Endothelial cell of umbilical vein (primary cell): ENCODE data around the gene ZRANB1. TPM values are rescaled to one million over a fixed set of nuclear protein-coding genes. Genes with fewer than 3 reads are reported as not detected.

Source experiments
- BruUV-seq: library from RNA; stranded (reverse); fragments of 400-500 nt; replicated peaks from 2 replicates; lab custom pipeline; 2021; lab: Mats Ljungman, UMichigan
- CTCF ChIA-PET: fragments of 300-600, 350-600 bp; sonication (Branson Sonifier 250); formaldehyde crosslinking; loops from one replicate; lab custom pipeline; 2021; ENCODE audit warnings: antibody characterized with exemption, inconsistent platforms; lab: Charles Lee
- POLR2A ChIA-PET: fragments of 300-600, 350-600 bp; sonication (Branson Sonifier 250); formaldehyde crosslinking; loops from one replicate; lab custom pipeline; 2021; ENCODE audit warnings: antibody characterized with exemption, inconsistent platforms; lab: Charles Lee
- DNase-seq: peaks from one replicate; pipeline ENCODE4 v3.0.0-alpha.2; 2011; ENCODE audit warnings: low read depth, low spot score
- FAIRE-seq: peaks from 2 replicates; lab custom pipeline; 2011; peaks lifted over from hg19 to GRCh38; lab: Jason Lieb, UNC
- H2AFZ ChIP-seq: 2 replicates; pipeline ENCODE4 v1.6.0; 2012; ENCODE audit warnings: low read depth, low read length, control low read depth, inconsistent platforms
- H3K27ac ChIP-seq: 2 replicates; pipeline ENCODE4 v1.5.1; 2011; ENCODE audit warnings: low read depth, mild to moderate bottlenecking, control low read depth, low read length, moderate library complexity; ENCODE audit not compliant: insufficient read depth
- H3K27me3 ChIP-seq, 2 experiments: 2 replicates each; pipeline versions ENCODE4 v1.6.0 to v1.6.1; 2011; ENCODE audit warnings: low read length in 2 of 2, mixed read lengths in 1 of 2; ENCODE audit not compliant: control insufficient read depth in 2 of 2, insufficient read depth in 2 of 2
- H3K36me3 ChIP-seq, 2 experiments: 2 replicates in 1 of 2; 3 replicates in 1 of 2; pipeline ENCODE4 v1.5.1; 2011; ENCODE audit warnings: low read length in 2 of 2, mild to moderate bottlenecking in 1 of 2, moderate library complexity in 1 of 2; ENCODE audit not compliant: control insufficient read depth in 2 of 2, insufficient read depth in 2 of 2; ENCODE audit errors: extremely low read depth in 1 of 2
- H3K4me1 ChIP-seq: 3 replicates; pipeline ENCODE4 v1.5.1; 2011; ENCODE audit warnings: mild to moderate bottlenecking, low read length; ENCODE audit not compliant: control insufficient read depth, insufficient read depth; ENCODE audit errors: extremely low read depth
- H3K4me2 ChIP-seq: 2 replicates; pipeline ENCODE4 v1.6.1; 2011; ENCODE audit warnings: low read length, control low read depth, mixed read lengths; ENCODE audit not compliant: insufficient read depth
- H3K4me3 ChIP-seq, 3 experiments: fragments of 200-600 bp in 1 of 3; sonication (generic), shearing (Covaris generic) in 1 of 3; replicated peaks in 1 of 3; 2 replicates each; pipeline ENCODE4 v1.5.1; 2011 to 2016; ENCODE audit warnings: control low read depth in 3 of 3, low read length in 3 of 3, mild to moderate bottlenecking in 2 of 3, inconsistent platforms in 1 of 3, low read depth in 1 of 3, moderate library complexity in 1 of 3; ENCODE audit not compliant: insufficient read depth in 1 of 3
- H3K79me2 ChIP-seq: 2 replicates; pipeline ENCODE4 v1.6.0; 2012; ENCODE audit warnings: low read length, inconsistent platforms; ENCODE audit not compliant: control insufficient read depth, insufficient read depth
- H3K9ac ChIP-seq: replicated peaks from 2 replicates; pipeline ENCODE3; 2011; ENCODE audit warnings: low read length, control low read depth; ENCODE audit not compliant: insufficient read depth; ENCODE audit errors: extremely low read depth
- H3K9me1 ChIP-seq: replicated peaks from 3 replicates; pipeline ENCODE4 v1.6.0; 2011; ENCODE audit warnings: mild to moderate bottlenecking, low read length; ENCODE audit not compliant: control insufficient read depth, insufficient read depth; ENCODE audit errors: extremely low read depth
- H3K9me3 ChIP-seq: replicated peaks from 2 replicates; pipeline ENCODE4 v1.5.1; 2012; ENCODE audit warnings: low read length, inconsistent platforms; ENCODE audit not compliant: control insufficient read depth, insufficient read depth
- H4K20me1 ChIP-seq: replicated peaks from 2 replicates; pipeline ENCODE3; 2011; ENCODE audit warnings: mild to moderate bottlenecking, low read length; ENCODE audit not compliant: control insufficient read depth, insufficient read depth; ENCODE audit errors: extremely low read depth
- EZH2 ChIP-seq: IDR thresholded peaks from 2 replicates; pipeline ENCODE4 v1.6.1; 2012; ENCODE audit warnings: borderline replicate concordance, low read depth, mild to moderate bottlenecking, moderate library complexity, low read length, inconsistent platforms; ENCODE audit not compliant: severe bottlenecking
- FOS ChIP-seq: IDR thresholded peaks from 2 replicates; pipeline ENCODE4 v1.6.1; 2011; ENCODE audit warnings: mild to moderate bottlenecking, low read length, moderate library complexity, borderline replicate concordance; ENCODE audit not compliant: insufficient read depth
- GATA2 ChIP-seq: IDR thresholded peaks from 2 replicates; pipeline ENCODE4 v1.7.0; 2011; ENCODE audit warnings: low read depth, mild to moderate bottlenecking, moderate library complexity, mixed read lengths, low read length; ENCODE audit not compliant: insufficient read length, insufficient read depth
- JUN ChIP-seq: IDR thresholded peaks from 2 replicates; pipeline ENCODE4 v1.6.1; 2011; ENCODE audit warnings: borderline replicate concordance, low read depth; ENCODE audit not compliant: insufficient read length, insufficient read depth
- POLR2A ChIP-seq: IDR thresholded peaks from 2 replicates; pipeline ENCODE4 v1.6.1; 2012; ENCODE audit warnings: low read depth, mild to moderate bottlenecking, control low read depth, low read length
- dilution Hi-C: fragments of 300-500 bp; cut with MboI; formaldehyde crosslinking; loops from one replicate; pipeline ENCODE4 v1.15.0; 2019; ENCODE audit warnings: low sequenced_read_pairs; ENCODE audit not compliant: extremely low pct_ligation_motif_present
- intact Hi-C: fragments of 100-400 bp; cut with micrococcal nuclease; formaldehyde crosslinking; loops from one replicate; pipeline ENCODE4 v1.10.0; 2022
- polyA plus RNA-seq, 4 experiments: library from polyadenylated mRNA; depleted of rRNA in 3 of 4; stranded (reverse) in 3 of 4; unstranded in 1 of 4; fragments of >200 nt; gene quantifications; 2 replicates each; pipeline versions ENCODE4 v1.2.1 to v1.2.3, GENCODE V29; 2011 to 2012; ENCODE audit warnings: missing spikeins in 1 of 4
- total RNA-seq: library from RNA; stranded (reverse); gene quantifications from 2 replicates; pipeline ENCODE4 v1.2.3, GENCODE V29; 2021

Gene ZRANB1
- total and polyA plus RNA-seq, 2 donors (not counting 3 experiments of a cell fraction or from before 2014, with no cell fraction given): 6.2 to 17.7 TPM

DNA sequence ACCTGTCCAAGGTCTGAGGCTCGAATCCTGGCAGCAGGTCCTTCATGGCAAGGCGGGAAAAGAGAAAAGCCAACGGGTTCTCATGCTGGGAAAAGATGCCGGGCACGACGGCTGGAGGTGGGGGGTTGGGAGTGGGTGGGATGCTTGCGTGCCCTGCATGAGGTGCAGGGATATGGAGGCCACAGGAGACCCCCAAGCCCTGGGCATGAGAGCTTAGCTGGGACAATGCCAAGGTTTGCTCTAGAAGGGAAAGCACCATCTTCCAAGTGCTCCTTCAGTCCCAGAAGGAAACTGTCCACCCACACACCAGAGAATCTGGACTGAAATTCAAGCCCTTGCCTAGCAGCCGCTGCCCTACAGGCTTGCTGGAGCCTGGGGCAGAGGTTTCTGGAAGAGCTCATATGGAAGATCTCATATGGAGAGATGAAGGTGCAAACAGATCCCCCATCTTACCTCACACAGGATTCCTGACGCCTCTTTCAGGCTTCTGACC lies 64.3 kb downstream of the ZRANB1 start:
- intact Hi-C loops (no loop called here), dilution Hi-C loops (no loop called here)
- H3K27me3 ChIP-seq: no peaks in the 10 kb centered on the region
- TF ChIP-seq JUN (no peak), GATA2 (no peak), FOS (no peak)
- no peak overlapping the region for H2AFZ ChIP-seq
- H3K4me2 ChIP-seq: no peak overlapping the region
- H3K79me2 ChIP-seq: peaks cover 41% of the 10 kb centered on the region
- H3K4me1 ChIP-seq: no peaks in the 10 kb centered on the region
- no peak overlapping the region for H3K27ac ChIP-seq
- peaks cover 2 to 38% of the 10 kb centered on the region in 2 experiments for H3K36me3 ChIP-seq
- POLR2A ChIA-PET: no interaction called here
- BruUV-seq: no TSS peak
- FAIRE-seq (no peak), DNase-seq (no peak)
- H4K20me1 ChIP-seq: no peaks in the 10 kb centered on the region
- no peaks in the 10 kb centered on the region for H3K9me3 ChIP-seq
- H3K4me3 ChIP-seq: no peak overlapping the region
- no peak overlapping the region for H3K9ac ChIP-seq
- CTCF ChIA-PET: interaction anchor here (1.0 to 1.4 kb wide), 2 partner anchors 13 to 42 kb away, joined by 3 to 6 read pairs; no protein-coding TSS in a partner anchor
- no peaks in the 10 kb centered on the region for H3K9me1 ChIP-seq

- ChIA-PET CTCF (interaction anchor here (1.0 to 1.4 kb wide), 2 partner anchors 14 to 41 kb away, joined by 3 to 6 read pairs; no protein-coding TSS in a partner anchor), POLR2A (interaction anchor here (0.6 kb wide), 1 partner anchor 22 kb away, joined by 6 read pairs; no protein-coding TSS in a partner anchor)
- no peaks in the 10 kb centered on the region for H3K27me3 ChIP-seq
- H3K4me2 ChIP-seq: no peak overlapping the region
- no peaks in the 10 kb centered on the region for H3K9me1 ChIP-seq
- H2AFZ ChIP-seq: no peak overlapping the region
- H3K9ac ChIP-seq: no peak overlapping the region
- no peak for FAIRE-seq
- DNase-seq: no peak
- no peak overlapping the region for H3K27ac ChIP-seq
- no peaks in the 10 kb centered on the region for H4K20me1 ChIP-seq
- H3K4me1 ChIP-seq: no peaks in the 10 kb centered on the region
- TF ChIP-seq EZH2 (no peak), JUN (no peak), POLR2A (no peak), GATA2 (no peak)
- H3K4me3 ChIP-seq: no peak overlapping the region
- H3K79me2 ChIP-seq: peaks cover 44% of the 10 kb centered on the region
- H3K36me3 ChIP-seq: peaks cover 0 to 35% of the 10 kb centered on the region in 2 experiments
- intact Hi-C loops (no loop called here), dilution Hi-C loops (no loop called here)
- BruUV-seq: no TSS peak
- no peaks in the 10 kb centered on the region for H3K9me3 ChIP-seq
These were observed 65.1 kb downstream of the ZRANB1 start for GRCh38 chr10:125006921-125007426.
